ENCODE results near the gene SCN5A. TPM values are rescaled to one million over a fixed set of nuclear protein-coding genes. Genes with fewer than 3 reads are reported as not detected.
A peak's percentile ranks its signal among the peaks of the same experiment; 100 is the strongest.

Gene SCN5A
- total RNA-seq, 1 experiment from 2014 or later: 0.10 TPM

DNA sequence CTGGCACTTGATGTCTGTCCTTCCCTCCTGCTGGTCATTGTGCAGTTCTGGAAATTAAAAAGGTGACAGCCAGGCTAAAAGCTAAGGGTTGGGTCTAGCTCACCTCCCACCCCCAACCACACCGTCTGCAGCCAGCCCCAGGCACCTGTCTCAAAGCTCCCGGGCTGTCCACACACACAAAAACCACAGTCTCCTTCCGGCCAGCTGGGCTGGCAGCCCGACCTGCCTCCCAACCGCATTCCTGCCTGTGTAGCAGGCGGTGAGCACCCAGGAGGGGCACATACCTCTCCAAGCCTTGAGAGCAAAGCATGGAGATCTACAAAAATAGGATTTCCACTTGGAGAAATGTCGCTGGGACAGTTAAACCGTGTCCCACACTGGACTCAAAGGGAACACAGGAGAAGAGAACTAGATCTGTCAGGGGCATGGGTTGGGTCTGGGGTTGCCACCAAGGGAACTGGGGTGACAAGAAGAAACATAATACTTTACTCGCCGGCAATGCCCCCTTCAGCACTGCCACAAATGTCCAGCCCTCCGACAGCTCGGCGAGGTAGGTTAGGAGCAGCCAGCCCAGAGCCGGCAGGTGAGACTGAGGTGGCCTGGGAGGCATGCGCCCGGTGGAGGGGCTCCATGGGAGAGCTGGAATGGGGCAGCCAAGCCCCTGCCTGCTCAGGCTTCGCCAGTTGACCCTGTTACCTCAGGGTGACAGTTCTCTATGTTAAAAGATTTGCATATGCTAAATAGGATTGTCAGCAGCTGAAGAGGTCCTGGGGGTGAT lies 101.1 kb downstream of the SCN5A start:
- no peak for DNase-seq (ENCODE audit: extremely low read depth, low read depth)

DNA sequence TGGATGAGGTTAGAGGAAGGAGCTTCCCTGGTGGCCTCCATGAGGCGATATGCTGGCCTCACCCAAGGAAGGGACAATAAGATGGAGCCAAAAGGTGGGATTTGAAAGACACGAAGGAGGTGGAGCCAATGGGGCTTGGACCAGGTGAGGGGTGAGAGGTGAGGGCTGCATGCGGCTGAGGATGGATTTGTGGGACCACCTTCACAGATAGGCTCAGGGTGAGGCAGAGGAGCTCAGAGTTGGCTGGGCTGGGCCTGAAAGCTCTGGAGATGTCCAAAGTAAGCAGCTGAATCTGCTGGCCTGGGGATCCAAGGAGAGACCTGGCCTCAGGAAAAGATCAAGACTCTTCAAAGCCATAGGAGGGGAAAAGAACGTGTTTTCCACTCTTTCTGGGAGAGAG lies 103.5 kb downstream of the SCN5A start:
- no peak for DNase-seq (ENCODE audit: extremely low read depth, low read depth)

DNA sequence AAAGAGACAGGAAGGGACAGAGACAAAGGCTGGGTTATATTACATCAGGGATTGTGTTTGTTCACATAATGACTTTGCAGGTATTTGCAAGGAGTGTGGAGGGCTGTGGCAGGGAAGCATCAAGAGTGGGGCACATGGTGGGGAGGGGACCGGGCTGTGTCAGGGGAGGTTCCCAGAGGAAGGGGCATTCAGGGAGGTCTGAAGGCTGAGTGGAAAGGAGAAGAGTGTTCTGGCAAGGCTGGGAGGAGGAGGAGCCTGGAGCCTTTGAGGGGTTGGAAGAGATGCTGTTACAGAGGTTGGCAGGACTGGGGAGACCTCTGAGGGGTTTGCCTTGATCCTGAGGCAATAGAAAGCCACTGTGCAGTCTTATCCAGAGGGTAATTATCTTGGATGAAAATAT lies 103.9 kb downstream of the SCN5A start:
- DNase-seq (ENCODE audit: extremely low read depth, low read depth): no peak

DNA sequence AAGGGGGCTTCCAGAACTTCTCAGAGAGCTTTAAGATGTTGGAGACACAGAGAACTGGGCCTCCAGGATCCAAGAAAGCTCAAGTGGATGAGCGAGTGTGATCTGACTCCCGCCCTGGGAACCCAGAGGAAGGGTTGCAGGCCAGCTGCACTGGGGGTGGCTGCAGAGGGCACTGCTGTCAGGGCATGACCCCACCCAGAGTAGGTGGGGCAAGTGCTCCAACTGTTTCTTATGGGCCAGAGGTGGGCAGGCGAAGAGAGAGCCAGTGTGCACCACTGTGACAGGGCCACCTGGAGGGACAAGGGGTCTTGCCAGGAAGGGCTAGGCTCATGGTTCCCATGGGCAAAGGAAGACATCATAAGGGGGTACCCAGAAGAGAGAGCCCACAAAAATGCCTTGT lies 104.6 kb downstream of the SCN5A start:
- DNase-seq (ENCODE audit: extremely low read depth, low read depth): no peak

DNA sequence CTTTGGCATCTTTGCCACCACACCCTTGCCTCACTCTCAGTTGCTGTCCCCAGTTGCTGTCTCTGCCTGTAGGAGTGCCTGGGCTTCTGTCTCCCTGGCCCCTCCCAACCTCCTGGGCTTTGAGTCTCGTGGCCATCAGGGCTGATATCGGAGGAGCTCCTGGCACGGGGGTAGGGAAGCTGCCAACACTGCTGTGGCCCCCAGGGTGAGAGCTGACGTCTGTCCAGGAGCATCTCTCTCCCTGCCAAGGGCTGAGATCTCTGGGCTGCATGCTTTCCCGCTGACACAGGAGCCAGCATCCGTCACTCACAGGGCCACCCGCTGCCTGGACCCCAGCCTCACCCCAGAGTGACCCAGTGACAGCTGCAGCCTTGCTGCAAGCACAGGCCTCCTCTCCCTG lies 105.9 kb downstream of the SCN5A start:
- DNase-seq (ENCODE audit: extremely low read depth, low read depth): no peak

DNA sequence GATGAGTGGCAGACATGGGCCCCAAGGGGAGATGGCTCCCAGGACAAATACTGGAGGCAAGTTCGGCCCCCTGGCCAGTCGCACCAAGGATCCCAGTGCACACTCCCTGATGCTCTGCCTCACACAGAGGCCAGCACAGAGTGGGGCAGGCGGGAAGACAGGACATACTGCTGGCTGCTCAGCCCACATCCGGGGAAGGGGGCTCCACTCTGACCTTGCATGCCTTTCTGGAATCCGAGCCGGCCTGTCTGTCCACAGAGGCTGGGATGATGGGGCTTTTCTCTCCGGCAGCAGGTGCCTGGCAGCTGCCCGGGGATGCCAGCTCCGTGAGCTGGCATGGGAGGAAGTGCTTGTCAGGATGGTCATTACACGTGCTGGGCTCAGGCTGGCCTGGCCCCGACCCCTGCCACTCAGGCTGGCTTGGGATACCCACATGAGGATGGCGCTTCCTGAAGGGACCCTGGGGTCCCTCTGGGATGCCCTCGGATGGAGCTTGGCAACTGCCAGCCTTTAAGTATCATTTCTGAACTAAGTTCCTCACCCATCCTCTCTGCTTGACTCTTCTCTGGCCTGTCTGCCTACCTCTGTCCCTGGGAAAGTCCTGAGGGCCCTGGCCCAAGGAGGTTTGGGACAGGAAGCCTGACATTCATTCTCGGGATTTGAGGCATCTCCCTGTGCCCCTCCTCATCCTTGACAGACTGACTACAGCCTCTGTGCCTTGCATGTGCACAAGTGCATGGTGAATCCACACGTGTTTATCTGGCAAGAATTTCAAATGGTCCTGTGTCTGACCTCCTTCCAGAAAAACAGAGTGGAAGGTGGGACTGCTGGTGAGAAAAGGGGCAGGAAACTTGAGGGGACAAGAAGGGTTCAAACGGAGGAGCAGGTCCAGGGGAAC lies 106.8 kb downstream of the SCN5A start:
- no peak for DNase-seq (ENCODE audit: extremely low read depth, low read depth)

DNA sequence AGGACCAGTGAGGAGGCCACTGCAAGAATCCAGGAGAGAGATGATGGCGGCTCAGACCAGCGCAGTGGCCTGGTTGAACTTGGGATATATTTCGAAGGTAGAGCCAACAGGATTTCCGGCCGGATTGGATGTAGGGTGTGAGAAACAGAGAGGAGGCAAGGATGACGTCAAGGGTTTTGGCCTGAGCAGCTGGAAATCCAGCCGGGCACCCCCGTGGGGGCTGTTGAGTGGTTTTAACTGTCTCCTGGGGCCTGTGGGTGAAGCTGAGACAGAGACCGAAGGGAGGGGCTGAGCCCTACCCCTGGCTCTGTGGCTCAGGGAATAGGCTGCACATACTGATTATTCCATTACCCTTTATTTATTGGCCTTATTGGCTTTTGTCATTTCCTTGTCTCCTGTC lies 107.7 kb downstream of the SCN5A start:
- DNase-seq (ENCODE audit: extremely low read depth, low read depth): no peak

DNA sequence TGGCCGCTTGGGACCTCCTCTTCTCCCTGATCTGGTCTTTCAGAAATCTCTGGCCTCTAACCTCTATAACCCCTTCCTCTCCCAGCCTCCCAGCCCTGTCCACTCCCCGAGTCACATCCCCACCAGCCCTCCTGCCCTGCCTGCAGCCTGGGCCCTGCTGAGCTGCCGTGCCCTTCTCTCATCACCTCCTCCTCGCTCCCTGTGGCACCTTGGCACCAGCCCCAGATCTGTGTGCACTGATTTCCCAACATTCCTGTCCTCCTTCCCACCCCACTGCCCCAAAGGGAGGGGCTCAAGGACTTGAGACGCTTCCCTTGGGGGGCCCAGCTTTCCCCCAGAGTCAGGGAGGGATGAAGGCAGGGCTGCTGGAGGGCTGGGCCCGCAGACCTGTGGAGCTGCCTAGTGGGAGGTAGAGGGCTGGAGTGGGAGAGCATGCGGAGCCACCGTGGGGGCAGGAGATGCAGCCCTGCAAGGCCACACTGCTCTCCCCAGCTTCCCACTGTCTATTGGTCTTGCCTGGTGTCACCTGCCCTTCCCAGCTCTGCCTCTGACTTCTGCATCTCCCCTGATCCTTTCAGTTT lies 110.6 kb downstream of the SCN5A start:
- DNase-seq (ENCODE audit: extremely low read depth, low read depth): no peak

DNA sequence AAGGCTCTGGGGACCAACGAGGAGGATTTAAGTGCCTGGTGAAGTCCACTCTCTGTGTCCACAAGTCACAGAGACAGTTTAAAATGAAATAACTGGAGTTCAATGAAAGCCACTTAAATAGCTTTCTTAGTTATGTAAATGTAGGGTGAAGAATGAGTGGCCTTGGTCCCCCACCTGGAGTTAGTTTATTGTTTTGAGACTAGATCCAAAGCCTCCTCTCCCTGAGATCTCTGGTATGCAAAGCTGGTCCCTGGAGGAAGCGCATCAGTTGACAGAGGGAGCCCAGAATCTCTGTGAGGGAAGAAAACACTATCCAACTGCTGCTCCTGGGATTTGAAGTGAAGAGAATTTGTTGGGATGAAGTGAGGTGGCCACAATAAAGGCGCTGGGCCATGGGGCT lies 112.8 kb downstream of the SCN5A start:
- no peak for DNase-seq (ENCODE audit: extremely low read depth, low read depth)

DNA sequence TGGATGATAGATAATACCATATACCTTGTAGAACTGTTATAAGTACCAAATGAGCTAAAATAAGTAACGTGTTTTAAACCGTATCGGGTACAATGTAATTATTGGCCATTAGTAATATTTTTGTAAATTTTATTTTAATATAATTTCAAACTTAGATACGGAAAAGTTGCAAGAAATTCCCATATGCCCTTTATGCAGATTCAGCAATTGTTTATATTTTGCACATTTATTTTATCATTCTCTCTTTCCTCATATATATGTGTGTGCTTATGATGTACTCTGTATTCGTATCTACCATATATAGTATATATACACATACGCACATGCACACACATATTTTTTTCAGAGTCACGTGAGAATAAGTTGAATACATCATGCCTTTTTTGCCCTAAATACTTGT lies 114.9 kb downstream of the SCN5A start:
- no peak for DNase-seq (ENCODE audit: extremely low read depth, low read depth)

DNA sequence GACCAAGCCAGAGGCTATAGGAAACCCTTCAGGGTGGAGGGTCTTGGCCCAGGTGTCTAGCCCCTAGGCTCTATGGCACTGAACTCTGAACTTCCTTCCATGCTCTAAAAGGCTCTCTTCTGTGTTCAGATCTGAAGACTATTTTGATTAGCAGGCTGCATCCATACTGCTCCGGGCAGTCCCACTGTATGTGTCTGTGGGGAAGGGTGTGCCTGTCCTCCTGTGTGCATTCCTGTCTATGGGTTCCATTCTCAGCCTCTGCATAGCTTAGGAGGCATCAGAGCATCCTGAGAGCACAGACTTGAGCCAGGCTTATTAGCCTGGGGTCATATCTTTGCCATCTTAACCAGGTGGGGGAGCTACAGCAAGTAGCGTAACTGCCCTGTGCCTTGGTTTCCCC lies 115.3 kb downstream of the SCN5A start:
- no peak for DNase-seq (ENCODE audit: extremely low read depth, low read depth)

DNA sequence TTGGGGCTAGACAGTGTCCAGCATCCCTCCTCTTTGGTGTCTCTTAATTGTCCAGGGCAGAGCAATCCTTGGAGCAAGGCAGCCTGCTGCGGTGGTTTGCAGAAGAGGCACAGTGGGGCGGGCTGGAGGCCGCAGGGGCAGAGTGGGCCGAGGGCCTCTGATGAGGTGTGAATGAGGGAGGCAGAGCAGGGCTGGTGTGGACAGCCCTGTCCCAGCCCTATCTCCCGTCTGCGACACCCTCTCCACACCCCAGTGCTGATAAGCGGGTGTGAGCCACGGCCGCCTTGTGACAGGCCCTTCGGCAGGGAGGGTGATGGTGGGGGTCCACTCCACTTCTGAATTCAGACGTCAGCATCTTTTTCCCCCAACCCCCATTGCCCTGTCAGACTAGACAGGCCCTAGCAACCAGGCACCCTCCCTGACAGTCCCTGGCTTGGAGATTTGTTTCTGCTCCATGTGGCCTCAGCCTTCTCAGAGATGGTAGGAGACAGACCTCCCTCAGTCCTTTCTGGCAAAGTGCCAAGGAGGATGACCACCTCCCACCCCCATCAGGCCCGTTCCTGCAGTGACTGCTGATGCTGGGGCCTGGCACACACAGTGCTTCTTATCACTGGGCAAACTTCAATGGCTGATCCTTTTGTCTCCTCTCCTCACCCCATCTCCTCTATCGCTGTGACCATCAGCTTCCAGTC lies 116.1 kb downstream of the SCN5A start:
- no peak for DNase-seq (ENCODE audit: extremely low read depth, low read depth)

DNA sequence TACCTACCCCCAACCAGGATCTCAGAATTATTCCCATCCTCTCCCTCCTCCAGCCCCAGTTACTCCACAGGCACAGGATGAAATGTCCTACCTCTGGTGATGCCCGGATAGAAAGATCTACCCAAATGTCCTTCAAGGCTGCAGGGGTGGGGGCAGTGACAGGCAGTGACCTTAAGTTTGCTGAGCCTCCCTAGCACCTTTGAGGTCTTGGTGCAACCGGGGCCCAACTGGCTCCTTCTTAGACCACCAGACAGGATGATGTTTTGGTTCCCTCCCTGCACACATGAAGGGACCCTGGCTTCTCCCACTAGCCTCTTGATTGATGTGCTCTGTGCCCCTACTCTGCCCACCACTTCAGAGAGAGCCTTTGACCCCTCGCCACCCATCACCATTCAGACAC lies 117.0 kb downstream of the SCN5A start:
- DNase-seq (ENCODE audit: extremely low read depth, low read depth): no peak

DNA sequence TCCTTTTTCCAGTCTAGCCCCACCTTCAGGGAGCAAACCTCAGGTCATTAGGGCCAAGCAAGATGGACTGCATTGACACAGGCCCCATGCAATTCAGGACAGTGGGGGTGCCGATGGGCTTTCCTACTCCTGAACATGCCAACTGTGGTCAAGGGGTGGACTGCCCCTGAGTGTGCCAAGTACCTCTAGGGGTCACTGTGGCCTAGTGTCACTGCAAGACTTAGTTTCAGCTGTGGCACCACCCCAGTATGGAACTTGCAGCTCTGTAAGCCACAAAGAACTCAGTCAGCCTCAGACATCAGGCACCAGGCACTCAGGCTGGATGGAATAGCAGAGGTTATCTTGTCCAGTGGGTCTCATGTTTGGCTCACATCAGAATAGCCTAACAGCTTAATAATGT lies 121.0 kb downstream of the SCN5A start:
- no peak for DNase-seq (ENCODE audit: extremely low read depth, low read depth)

DNA sequence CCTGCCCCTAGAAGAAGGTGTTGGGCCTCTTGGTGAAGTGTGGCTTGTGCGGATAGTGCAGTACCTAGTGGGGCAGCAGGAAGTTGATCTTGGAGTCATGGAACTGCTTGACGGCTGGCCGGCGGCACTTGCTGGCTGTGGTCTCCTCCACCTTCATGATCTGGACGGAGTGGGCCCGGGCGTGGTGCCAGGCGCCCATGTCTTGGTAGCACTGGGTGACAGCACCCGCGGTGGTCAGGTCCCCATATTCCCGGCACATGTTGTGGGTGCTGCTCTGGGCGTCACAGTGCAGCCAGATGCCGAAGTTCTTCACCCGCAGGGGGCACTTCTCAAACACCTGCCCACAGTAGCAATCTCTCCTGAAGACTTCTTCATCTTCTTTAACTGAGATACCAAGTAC lies 122.7 kb downstream of the SCN5A start:
- no peak for DNase-seq (ENCODE audit: extremely low read depth, low read depth)

DNA sequence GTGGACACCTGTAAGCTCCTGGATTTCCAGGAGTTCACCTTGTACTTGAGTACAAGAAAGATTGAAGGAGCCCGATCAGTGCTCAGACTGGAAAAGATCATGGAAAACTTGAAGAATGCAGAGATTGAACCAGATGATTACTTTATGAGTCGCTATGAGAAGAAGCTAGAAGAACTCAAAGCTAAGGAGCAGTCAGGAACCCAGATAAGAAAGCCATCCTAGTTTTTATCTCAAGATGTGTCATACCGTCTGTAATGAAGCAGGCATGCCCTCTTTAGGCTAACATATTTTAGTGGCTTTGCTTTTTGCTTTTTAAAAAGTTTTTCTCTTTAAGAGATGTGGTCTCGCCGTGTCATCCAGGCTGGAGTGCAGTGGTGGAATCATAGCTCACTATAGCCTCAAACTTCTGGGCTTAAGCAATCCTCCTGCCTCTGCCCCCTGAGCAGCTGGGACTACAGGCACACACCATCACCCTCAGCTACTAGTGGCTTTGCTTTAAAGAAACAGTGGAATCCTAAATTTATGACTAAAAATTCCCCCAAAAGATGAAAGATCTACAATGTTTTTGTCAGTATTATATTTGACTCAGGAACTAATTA lies 125.2 kb downstream of the SCN5A start:
- no peak for DNase-seq (ENCODE audit: extremely low read depth, low read depth)

DNA sequence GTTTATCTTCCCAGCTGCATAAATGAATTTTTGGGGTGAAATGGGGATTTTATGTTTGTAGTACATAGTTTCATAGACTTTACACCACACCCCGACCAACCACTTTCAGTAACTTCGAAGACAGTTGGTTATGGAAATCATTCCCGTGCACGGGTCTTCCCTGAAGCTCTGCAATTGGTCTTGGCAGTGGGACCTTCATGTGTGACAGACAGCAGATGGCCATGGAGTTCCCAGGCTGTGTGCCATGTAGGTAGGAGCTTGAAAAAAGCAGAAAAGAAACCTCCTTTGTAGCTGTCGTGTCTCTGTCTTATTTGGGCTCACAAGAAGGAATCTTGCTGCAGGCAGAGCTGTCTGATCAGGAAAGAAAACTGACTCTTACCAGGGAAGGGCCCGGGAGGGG lies 127.5 kb downstream of the SCN5A start:
- DNase-seq (ENCODE audit: extremely low read depth, low read depth): no peak

DNA sequence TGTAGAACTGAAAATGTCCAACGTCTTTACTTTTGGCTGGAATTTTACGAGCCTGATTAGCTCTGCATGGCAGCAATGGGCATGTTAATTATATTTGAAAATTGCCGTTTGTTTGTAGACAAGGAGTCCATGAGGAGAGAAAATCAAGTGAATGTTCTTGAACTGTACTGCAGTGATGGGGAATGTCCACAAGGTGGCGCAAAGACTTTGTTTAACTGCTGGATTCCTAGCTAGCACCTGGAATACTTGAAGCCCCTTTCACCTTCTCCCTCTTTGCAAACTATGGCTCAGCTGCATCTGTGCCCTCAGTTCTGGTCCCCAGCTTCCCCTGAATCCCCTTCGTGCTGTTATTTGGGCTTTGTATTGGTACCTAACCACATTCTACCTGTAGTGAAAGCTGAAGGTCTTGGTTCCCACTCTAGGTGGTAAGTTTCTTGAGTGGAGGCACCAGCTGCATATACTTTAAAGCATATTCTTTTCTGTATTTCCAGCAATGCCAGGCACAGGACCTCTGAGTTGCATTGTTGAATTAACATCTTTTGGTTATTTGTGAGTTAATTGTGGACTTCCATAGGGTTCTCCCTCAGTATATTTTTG lies 128.0 kb downstream of the SCN5A start:
- peak; percentile 54 for DNase-seq (ENCODE audit: extremely low read depth, low read depth)

DNA sequence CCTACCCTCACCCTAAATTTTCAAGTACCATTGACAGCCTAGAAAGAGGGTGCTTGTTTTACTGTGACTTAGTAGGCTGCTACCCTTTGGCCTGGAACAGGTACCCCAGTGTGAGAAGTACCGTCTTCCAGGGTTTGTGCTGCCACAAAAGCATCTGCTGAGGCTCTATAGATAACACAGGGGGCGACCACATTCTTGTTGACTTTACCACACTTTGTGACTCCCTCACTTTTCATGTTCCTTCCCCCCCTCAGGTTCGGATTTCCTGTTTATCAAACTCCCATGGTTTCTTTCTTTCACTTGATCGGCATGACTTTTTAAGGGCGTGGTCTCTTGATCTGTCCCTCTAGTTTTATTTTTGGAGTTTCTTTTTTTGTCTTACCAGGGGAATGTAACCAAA lies 129.8 kb downstream of the SCN5A start:
- no peak for DNase-seq (ENCODE audit: extremely low read depth, low read depth)

DNA sequence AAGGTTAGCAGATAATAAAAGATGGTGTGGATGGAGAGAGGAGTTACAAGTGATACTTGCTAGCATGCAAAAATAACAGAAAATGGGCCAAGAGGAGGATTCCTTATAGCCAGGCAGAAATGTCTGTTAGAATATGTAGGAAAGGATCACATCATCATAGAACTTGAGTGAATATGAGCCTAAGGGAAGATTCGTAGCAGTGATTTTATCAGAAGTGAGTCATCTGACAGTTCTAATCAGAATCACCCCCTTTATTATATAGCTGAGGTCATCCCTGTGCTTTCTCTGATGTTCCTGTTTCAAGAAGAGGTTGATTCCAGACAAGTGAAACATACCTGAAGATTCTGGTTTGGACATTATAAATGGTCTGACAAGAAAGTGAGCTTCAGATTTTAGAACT lies 130.5 kb downstream of the SCN5A start:
- no peak for DNase-seq (ENCODE audit: extremely low read depth, low read depth)
